ENCODE results near the gene FBXW2.

DNA sequence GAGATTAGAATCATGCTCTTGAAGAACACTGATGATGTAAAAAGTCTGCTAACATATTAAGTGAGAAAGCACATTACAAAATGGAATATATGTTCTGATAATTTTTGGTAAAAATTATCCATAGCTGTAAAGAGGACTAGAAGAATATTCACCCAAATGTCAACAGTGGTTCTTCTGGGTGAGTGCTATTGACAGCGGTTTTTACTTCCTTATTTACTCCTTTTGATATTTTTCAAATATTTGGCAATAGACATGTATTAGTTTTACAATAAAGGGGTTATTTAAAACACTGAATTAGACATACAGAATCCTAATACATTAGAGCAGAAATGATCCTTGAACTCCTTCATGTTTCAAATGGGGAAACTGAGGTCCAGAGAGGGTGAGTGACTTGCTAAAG is 52.0 kb downstream of the FBXW2 start:
- TF ChIP-seq, protein P1, sequence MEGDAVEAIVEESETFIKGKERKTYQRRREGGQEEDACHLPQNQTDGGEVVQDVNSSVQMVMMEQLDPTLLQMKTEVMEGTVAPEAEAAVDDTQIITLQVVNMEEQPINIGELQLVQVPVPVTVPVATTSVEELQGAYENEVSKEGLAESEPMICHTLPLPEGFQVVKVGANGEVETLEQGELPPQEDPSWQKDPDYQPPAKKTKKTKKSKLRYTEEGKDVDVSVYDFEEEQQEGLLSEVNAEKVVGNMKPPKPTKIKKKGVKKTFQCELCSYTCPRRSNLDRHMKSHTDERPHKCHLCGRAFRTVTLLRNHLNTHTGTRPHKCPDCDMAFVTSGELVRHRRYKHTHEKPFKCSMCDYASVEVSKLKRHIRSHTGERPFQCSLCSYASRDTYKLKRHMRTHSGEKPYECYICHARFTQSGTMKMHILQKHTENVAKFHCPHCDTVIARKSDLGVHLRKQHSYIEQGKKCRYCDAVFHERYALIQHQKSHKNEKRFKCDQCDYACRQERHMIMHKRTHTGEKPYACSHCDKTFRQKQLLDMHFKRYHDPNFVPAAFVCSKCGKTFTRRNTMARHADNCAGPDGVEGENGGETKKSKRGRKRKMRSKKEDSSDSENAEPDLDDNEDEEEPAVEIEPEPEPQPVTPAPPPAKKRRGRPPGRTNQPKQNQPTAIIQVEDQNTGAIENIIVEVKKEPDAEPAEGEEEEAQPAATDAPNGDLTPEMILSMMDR (IDR thresholded peaks at IDR 0.05; ENCODE audit: low read depth, low read length) = no peak
- TF ChIP-seq EZH2phosphoT487 (IDR thresholded peaks at IDR 0.05; ENCODE audit: low read depth) = no peak
